T-helper 9 cell (primary cell): ENCODE measurements around the gene ALKBH6.
"Not testable (repeated sequence)": the region's sequence is repeated elsewhere in the genome, so short reads cannot be mapped to it uniquely, and the experiment has no call there.

Source experiments
- DNase-seq: peaks from one replicate; pipeline ENCODE4 v3.0.0-alpha.2; 2020

Gene ALKBH6

DNA sequence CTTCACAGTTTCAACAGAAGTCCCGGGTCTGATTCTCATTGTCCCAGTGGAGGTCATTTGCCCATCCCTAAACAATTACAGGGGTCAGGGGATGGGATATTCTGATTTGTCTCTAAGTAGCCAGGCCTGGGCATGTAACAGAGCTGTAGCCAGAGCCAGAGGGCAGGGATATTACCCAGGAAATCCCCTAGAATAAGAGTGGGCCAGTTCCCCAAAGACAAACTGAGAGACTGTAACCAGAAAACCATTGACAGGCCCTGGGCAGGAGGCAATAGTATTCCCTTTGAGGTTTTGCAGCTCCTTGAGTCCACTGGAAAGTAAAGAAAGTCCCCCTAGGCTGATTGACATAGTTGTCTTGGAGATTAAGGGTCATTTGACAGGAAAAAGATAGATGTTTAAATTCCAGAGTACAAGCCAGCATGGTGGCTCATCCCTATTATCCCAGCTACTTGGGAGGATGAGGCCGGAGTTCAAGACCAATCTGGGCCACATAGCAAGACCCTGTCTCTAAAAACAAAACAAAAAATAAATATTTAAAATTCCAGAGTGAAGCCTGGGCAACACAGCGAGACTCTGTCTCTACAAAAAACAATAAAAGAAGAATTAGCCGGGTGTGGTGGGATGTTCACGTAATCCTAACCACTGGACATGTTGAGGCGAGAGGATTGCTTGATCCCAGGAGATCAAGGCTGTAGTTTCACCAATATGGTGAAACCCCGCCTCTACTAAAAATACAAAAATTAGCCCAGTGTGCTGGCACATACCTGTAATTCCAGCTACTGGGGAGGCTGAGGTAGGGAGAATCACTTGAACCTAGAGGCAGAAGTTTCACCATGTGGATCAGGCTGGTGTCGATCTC is 20.9 kb downstream of the ALKBH6 start:
- DNase-seq: no peak

DNA sequence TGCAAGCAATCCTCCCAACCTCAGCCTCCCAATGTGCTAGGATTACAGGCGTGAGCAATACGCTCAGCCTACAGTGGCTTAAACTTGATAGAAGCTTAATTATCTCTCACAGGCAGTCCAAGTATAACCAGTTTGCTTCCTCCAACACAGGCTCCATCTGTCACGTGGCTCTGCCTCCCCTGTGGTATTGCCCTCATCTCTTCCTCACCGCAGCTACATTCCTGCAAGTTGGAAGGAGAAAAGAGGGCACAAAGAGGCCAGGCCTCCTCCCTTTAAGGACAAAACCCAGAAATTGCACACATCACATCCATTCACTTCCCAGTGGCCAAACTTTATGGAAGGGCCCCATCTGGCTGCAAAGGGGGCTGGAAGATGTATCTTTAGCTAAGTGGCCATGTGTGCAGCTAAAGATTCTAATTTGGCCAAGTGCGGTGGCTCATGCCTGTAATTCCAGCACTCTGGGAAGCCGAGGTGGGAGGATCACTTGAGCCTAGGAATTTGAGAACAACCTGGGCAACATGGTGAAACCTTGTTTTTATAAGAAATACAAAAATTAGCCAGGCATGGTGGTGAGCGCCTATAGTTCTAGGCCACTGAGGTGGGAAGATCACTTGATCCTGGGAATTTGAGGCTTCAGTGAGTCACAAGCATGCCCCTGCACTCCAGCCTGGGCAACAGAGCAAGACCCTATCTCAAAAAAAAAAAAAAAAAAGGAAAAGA is 22.1 kb downstream of the ALKBH6 start:
- DNase-seq: no peak

DNA sequence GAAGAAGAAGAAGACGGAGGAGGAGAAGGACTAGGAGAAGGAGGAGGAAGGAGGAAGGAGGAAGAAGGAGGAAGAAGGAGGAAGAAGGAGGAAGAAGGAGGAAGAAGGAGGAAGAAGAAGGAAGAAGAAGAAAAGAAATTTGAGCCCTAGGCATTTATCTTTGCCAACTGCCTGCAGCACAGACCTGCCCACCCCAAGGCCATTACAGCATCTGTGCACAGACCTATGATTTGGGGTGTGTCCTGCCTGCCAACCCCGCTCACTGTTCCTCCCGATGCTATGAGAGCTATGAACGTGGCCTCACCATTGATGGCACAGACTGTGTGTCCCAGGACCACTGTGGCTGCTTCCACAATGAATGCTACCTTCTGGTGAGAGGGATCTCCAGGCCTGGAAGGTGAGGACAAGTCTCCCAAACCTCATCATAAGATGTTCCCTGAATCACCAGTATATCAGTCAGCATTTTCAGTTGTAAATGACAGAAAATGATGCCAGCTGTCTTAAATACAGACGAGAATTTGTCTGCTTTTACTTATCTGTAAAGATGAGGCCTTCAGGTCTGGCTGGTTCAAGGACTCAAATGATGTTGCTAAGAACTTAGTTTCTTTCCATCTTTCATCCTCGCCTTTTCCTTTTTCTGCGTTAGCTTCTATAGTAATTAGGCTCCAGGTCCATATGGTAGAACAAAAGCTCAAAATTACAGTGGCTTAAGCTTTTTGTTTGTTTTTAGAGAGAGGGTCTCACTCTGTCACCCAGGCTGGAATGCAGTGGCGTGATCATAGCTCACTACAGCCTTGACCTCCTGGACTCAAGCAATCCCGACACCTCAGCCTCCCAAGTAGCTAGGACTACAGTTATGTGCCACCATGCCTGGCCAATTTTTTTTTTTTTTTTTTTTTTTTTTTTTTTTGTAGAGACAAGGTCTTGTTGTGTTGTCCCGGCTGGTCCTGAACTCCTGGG is 23.0 kb downstream of the ALKBH6 start:
- DNase-seq: no peak

DNA sequence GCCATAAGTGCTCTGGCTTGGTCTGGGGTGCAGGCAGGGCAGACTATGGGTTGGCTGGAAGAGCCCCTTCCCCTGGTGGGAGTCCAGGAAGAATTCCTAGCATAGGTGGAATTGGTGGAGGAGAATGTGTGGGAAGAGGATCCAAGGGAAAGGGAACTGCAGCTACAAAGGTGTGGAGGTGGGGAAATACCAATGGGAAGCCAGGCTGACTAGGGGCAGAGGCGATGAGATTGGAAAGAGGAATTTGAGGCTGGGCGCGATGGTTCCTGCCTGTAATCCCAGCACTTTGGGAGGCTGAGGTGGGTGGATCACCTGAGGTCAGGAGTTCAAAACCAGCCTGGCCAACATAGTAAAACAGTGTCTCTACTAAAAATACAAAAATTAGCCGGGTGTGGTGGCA is 23.9 kb downstream of the ALKBH6 start:
- DNase-seq: no peak

DNA sequence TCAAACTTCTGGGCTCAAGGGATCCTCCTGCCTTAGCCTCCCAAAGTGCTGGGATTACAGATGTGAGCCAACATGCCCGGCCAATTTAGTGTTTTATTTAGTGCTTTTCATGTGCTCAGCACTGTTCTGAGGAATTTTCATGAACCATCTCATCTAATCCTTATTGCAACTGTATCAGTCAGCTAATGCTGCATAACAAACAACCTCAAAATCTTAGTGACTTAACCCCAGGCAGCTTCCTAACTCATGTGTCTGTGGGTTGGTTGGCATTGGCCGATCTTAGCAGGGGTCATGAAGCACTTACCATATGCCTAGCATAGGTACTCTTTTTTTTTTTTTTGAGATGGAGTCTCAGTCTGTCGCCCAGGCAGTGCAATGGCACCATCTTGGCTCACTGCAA is 25.2 kb downstream of the ALKBH6 start:
- DNase-seq: no peak

DNA sequence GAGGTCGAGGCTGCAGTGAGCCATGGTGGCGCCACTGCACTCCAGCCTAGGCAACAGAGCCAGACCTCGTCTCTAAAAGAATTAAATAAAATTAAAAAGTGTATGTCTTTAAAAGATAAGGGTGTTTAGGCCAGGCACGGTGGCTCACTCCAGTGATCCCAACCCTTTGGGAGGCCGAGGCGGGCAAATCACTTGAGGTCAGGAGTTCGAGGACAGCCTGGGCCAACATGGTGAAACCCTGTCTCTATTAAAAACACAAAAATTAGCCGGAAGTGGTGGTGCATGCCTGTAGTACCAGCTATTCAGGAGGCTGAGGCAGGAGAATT is 26.5 kb downstream of the ALKBH6 start:
- DNase-seq: no peak

DNA sequence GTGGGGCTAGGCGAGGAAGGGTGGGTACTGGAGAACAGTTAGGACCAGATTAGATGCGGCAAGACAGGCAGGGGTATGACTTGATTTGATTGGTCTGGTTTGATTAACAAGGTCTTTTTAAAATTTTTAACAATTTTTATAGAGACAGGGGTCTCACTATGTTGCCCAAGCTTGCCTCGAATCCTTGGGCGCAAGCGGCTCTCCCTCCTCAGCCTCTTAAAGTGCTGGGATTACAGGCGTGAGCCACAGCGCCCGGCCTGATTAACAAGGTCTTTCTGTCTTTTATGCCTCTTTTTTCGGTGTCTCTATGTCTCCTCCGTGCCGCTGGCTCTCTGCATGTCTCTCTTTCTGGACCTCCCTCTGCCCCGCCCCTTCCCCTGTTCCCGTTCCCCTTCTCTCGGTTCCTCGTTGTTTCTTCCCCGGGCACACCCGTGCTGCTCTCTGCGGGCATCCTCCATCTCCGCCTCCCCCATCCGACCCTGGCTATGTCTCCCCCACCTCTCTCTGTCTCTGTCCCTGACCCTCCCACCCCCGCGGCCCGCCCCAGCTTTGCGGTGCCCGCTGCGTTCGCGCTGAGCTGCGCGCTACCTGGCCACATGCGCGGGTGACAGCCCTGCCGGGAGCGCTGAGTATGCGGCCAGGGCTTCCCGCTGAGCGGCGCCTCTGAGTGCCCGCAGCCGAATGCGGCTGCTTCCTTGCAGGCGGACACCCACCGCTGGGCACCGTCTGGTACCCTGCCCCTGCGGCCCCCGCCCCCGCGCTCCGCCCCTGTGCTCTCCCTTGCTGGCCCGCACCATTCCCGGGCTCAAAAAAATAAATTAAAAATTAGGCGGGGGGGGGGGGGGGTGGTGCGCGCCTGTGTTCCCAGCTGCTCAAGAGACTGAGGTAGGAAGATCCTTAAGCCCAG is 27.1 kb downstream of the ALKBH6 start:
- no peak for DNase-seq

DNA sequence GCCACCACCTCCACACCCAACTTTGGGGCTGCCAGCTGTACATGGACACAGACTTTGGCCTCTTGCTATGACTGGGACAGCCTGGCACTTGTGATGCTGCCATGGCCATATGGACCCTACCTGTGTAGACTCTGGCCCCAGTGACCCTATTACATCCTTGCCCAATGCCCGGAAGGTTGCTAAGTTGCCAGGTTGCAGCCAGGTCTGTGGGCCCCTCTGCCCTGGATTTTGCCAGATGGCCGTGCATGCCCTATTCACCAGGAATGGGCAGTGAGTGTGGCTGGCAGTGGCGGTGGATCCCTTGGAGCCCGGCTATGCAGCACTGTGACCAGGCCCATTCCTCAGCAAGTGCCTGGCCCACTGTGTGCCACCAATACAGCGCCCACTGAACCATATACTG is 27.9 kb downstream of the ALKBH6 start:
- no peak for DNase-seq

DNA sequence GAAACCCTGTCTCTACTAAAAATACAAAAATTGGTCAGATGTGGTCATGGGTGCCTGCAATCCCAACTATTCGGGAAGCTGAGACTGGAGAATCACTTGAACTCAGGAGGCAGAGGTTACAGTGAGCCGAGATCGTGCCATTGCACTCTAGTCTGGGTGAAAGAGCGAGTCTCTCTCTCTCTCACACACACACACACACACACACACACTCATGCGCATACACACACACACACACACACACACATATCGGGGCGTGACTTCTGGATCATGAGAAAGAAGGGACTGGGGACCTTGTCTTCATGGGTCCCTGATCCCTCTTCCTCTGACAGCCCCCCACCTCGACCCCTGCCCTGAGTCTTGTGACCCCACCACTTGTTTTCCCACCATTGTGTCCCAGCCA is 30.8 kb downstream of the ALKBH6 start:
- no peak for DNase-seq

DNA sequence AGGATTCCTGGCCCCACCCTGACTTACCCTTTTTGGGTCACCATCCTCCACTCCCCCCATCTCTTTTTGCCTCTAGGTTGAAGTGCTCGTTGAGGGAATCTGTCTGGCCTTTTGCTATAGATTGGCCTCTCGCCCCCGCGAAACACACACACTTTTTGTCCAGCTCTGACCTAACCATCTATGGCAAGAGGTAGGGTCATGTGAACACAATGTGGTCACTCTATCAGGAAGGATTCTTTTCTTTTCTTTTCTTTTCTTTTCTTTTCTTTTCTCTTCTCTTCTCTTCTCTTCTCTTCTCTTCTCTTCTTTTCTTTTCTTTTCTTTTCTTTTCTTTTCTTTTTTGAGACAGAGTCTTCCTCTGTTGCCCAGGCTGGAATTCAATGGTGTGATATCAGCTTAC is 33.0 kb downstream of the ALKBH6 start:
- not testable (repeated sequence) for DNase-seq

DNA sequence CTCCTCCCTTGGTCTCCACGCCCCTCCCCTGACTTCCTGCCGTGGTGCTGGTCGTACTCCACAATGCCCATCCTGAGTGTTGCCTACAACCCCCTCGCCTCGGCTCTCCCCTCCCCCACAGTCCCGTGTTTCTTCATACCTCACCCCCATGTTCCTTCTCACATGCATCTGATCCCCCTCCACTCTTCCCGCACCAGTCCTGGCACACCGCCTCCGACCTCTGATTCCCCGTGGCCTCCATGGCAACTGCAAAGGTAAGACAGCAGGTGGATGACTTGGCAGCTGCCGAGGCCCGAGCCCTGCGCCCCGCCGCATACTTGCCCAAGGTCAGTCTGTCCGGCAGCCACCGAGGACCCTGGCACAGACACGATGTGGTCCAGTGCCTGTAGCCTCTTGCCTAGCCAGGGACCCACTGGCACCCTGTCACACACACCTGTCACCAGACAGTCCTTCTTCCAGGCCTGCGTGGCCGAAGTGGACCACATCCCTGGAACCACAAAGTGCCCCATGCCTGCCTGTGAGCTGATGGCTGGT is 35.1 kb downstream of the ALKBH6 start:
- DNase-seq: no peak

DNA sequence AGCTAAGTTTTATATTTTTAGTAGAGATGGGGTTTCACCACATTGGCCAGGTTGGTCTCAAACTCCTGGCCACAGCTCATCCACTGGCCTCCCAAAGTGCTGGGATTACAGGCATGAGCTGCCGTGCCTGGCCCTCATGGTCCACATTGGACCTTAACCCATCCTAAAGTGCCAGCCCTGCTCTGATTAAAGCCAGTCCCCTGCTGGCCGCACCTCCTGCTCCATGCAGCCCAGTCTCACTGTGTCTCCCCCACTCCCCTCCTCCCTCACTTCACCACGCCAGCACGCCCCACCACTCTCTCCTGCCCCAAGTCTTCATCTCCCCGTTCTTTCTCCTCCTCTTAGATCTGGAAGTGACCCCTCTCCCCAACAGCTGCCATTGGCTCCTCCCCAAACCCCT is 35.7 kb downstream of the ALKBH6 start:
- DNase-seq: no peak

DNA sequence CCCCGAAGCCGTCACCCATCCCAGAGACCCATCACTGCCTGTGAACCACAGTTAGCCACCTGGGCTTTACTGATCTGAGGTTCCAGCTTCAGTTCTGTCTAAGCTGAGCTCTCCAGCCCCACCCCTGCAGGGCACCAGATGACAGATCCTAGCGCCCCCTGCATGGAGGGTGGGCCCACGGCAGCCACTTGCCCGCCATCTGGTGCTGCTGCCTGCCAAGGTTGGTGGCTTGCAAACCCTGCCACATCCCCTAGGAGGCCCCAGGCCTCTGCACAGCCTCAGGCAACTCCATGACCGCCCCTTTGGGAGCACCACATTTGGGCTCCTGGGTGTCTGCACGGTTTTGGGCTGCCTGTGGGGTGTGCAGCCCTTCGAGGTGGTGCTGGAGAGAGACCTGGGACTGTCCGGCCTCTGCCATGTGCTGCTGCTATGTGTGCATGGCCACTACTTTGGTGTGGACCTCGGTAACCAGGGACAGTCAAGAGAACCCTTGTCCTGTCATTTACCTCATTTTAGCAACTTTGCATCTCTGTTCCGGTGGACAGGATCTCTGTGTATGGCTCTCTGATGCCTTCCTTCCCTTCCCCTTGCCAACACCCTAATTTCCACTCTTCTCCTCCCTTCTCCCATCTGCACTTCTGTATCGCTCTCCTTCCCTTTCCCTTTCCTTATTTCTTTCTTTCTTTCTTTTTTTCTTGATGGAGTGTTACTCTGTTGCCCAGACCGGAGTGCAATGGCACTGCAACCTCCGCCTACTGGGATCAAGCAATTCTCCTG is 36.4 kb downstream of the ALKBH6 start:
- no peak for DNase-seq

DNA sequence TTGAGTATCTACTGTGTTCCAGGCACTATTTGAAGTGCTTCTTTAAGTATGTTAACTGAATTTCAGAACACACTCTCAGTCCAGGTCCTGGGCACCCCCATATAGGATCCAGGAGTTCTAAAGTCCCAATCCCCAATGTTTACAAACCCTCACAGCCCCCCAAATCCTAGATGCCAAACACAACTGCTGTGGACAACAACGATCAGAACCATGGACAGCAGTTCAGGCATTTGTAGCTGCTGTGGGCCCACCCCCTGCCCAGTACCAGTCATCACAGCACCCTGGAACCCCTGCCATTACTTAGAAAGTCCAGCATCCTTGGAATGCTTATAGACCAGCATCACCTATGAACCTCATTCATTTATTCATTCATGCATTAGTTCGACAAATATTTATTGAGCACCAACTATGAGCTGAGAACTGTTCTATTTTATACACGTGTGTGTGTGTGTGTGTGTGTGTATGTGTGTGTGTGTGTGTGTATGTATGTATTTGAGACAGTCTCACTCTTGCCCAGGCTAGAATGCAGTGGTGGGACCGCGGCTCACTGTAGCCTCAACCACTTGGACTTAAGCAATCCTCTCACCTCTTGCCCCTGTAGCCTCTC is 38.3 kb downstream of the ALKBH6 start:
- no peak for DNase-seq

DNA sequence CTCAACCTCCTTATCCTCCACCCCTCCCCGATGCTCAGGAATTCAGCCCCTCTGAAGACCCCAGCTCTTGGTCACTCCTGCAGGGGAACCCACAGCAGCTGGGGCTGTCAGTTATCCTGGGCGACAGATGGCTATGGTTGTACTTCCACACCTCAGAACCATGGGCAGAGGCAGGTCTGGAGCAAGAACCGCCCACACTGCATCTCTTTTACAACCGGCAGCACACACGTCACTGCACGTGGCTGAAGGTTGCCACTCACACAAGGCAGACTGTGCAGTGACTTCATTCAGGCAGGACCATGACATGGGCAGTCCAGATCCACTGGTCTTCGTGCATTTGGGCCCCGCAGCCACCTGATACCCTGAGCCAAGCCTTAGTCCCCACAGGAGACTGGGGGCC is 40.5 kb downstream of the ALKBH6 start:
- DNase-seq: no peak

DNA sequence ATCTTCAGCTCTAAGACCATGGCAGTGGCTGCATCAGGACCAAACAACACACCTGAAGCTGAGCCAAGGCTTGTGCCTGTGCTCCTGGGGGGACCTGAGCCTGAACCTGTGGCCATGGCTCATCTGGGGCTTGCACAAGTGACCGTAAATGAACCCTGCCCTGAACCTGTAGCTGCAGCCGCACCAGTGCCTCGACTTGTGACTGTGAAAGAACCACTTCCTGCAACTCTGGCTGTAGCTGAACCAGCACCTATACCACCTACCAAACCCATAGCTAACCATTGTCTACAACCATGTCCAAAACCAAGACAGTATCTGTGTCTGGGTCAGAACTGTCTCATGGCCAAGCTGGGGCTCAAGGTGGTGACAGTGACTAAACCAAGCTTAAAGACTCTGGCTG is 47.2 kb downstream of the ALKBH6 start:
- DNase-seq: no peak

DNA sequence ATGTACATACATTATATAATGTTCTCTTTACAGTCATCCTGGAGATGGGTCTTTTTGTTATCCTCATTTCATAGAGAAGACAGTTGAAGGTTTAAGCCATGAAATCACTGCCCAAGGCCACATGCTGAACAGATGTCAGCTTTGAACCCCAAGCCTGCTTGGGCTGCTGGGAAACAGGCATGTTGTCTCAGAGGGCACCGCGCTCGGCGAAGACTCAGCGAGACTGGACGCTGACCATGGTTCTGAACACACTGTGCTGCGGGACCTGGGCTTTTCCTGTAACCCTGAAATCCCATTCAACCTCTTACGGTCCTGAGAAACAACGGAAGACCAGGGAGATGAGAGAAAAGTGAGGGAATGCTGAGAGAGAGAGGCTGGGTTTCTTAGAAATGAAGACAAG is 50.5 kb downstream of the ALKBH6 start:
- DNase-seq: no peak

DNA sequence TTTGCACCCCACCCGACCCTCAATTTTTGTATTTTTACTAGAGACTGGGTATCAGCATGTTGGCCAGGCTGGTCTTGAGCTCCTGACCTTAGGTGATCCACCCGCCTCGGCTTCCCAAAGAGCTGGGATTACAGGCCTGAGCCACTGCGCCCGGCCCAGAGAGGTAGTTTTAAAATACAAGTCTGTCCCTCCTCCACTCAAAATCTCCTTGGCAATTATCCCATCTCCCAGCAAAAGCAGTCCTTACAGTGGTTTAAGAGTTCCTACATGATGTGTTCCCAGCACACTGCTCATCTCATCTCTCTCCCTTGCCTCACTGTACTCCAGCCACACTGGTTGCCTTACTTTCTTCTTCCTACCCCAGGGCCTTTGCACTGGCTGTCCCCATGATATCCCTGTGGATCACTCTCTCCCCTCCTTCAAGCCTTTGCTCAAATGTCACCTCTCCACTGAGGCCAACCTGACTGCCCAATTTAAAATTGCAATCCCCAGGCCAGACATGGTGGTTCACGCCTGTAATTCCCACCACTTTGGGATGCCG is 53.5 kb downstream of the ALKBH6 start:
- DNase-seq: no peak

DNA sequence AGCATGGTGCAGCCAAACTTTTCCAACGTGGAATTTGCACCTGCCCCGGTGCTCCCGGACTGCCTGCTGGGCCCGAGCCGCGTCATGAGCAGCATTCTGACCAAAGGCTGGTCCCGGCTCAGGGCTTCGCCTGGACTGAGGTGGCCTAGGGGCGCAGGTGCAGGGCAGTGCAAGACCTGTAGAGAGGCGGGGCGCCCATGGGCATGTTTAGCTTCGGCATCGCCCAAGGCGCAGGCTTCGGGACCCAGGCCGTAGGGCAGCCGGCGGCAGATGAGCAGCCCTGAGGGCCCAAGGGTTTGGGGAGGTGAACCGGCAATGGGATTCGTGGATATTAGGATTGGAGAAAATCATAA is 54.1 kb downstream of the ALKBH6 start:
- DNase-seq: no peak
